Upper lobe of right lung (tissue), 1 donor: ENCODE data around the gene FAM204A. TPM values are rescaled to one million over a fixed set of nuclear protein-coding genes. Genes with fewer than 3 reads are reported as not detected.

ENCODE experiments used
- ATAC-seq: fragments of 200-7000 bp; cut with Tn5 transposase; one replicate; pipeline ENCODE4 v1.9.1; 2020; ENCODE audit warnings: mild to moderate bottlenecking, moderate library complexity
- DNase-seq: peaks from one replicate; pipeline ENCODE4 v3.0.0-alpha.2; 2020
- H3K27ac ChIP-seq: fragments of 200-600 bp; one replicate; pipeline ENCODE4 v1.8.0; 2022
- H3K27me3 ChIP-seq: fragments of 200-600 bp; one replicate; pipeline ENCODE4 v1.8.0; 2022; ENCODE audit warnings: mild to moderate bottlenecking
- H3K36me3 ChIP-seq: fragments of 200-600 bp; one replicate; pipeline ENCODE4 v1.8.0; 2022
- H3K4me1 ChIP-seq: fragments of 200-600 bp; one replicate; pipeline ENCODE4 v1.8.0; 2022
- H3K4me3 ChIP-seq: fragments of 200-600 bp; one replicate; pipeline ENCODE4 v1.8.0; 2022; ENCODE audit warnings: mild to moderate bottlenecking
- H3K9me3 ChIP-seq: fragments of 200-600 bp; one replicate; pipeline ENCODE4 v1.8.0; 2022
- CTCF ChIP-seq: fragments of 200-600 bp; IDR thresholded peaks from one replicate; pipeline ENCODE4 v1.8.0; 2022; ENCODE audit warnings: antibody characterized with exemption
- intact Hi-C: fragments of 100-400 bp; cut with DNase I; formaldehyde crosslinking; loops from one replicate; pipeline ENCODE4 v1.11.0; 2022
- total RNA-seq: library from RNA; stranded (reverse); fragmentation: NEBNext Ultra II Directional; extraction: Animal tissue kit (Norgen Biotek cat#: 25700); gene quantifications from one replicate; pipeline ENCODE4 v1.2.1, GENCODE V29; 2021
- donor health status: DM: no; HTN: yes; CAD: no; lungs with severe emphysema.

The FAM204A gene
- total RNA-seq, 1 donor from 2014 or later, result 51.0 TPM

- peaks cover 56% of the 10 kb centered on the region for H3K36me3 ChIP-seq
- H3K9me3 ChIP-seq, result no peaks in the 10 kb centered on the region
- no peak for ATAC-seq
- intact Hi-C loops, result no loop called here
- no peak overlapping the region for H3K27ac ChIP-seq
- no peaks in the 10 kb centered on the region for H3K4me1 ChIP-seq
- H3K27me3 ChIP-seq, result no peaks in the 10 kb centered on the region
- no peak for DNase-seq
- no peak for TF ChIP-seq CTCF
- H3K4me3 ChIP-seq, result no peak overlapping the region
These were observed 34.9 kb downstream of the FAM204A start for GRCh38 chr10:118307220-118307619.

GRCh38 chr10:118305730-118306129 is 36.4 kb downstream of the FAM204A start:
- Histone ChIP-seq H3K27me3 (no peaks in the 10 kb centered on the region), H3K27ac (no peak overlapping the region), H3K36me3 (peaks cover 41% of the 10 kb centered on the region), H3K4me3 (no peak overlapping the region), H3K9me3 (no peaks in the 10 kb centered on the region), H3K4me1 (no peaks in the 10 kb centered on the region)
- no peak for TF ChIP-seq CTCF
- DNase-seq (no peak), ATAC-seq (no peak)
- intact Hi-C loops, result no loop called here

- TF ChIP-seq CTCF, result no peak
- Histone ChIP-seq H3K4me1 (no peaks in the 10 kb centered on the region), H3K4me3 (no peak overlapping the region), H3K27ac (no peak overlapping the region), H3K9me3 (no peaks in the 10 kb centered on the region), H3K36me3 (peaks cover 29% of the 10 kb centered on the region), H3K27me3 (no peaks in the 10 kb centered on the region)
- ATAC-seq (no peak), DNase-seq (no peak)
- intact Hi-C loops, result no loop called here
These were observed 37.6 kb downstream of the FAM204A start for GRCh38 chr10:118304521-118304920.

GRCh38 chr10:118301211-118301610 is 40.9 kb downstream of the FAM204A start:
- Histone ChIP-seq H3K4me3 (no peak overlapping the region), H3K27ac (no peak overlapping the region), H3K4me1 (no peaks in the 10 kb centered on the region), H3K27me3 (no peaks in the 10 kb centered on the region), H3K9me3 (no peaks in the 10 kb centered on the region), H3K36me3 (peaks cover 15% of the 10 kb centered on the region)
- DNase-seq, result no peak
- ATAC-seq, result no peak
- intact Hi-C loops, result no loop called here
- TF ChIP-seq CTCF, result no peak

- Histone ChIP-seq H3K4me3 (no peak overlapping the region), H3K27ac (no peak overlapping the region), H3K27me3 (no peaks in the 10 kb centered on the region), H3K36me3 (peaks cover 6% of the 10 kb centered on the region), H3K9me3 (no peaks in the 10 kb centered on the region), H3K4me1 (no peaks in the 10 kb centered on the region)
- DNase-seq (no peak), ATAC-seq (no peak)
- intact Hi-C loops, result no loop called here
- TF ChIP-seq CTCF, result no peak
These were observed 41.8 kb downstream of the FAM204A start for GRCh38 chr10:118300320-118300719.

- H3K27ac ChIP-seq, result no peak overlapping the region
- no peak overlapping the region for H3K4me3 ChIP-seq
- H3K27me3 ChIP-seq, result no peaks in the 10 kb centered on the region
- no peaks in the 10 kb centered on the region for H3K36me3 ChIP-seq
- DNase-seq (no peak), ATAC-seq (no peak)
- no peaks in the 10 kb centered on the region for H3K9me3 ChIP-seq
- no peak for TF ChIP-seq CTCF
- intact Hi-C loops, result no loop called here
- no peaks in the 10 kb centered on the region for H3K4me1 ChIP-seq
These were observed 43.3 kb downstream of the FAM204A start for GRCh38 chr10:118298787-118299186.
